AG04449 (cell line): ENCODE results near the gene SOWAHC.

Source experiments
- CTCF ChIA-PET: fragments of 350-600 bp; formaldehyde crosslinking; extraction: SDS; loops from one replicate; lab custom pipeline; 2021; ENCODE audit warnings: antibody characterized with exemption; lab: Yijun Ruan, JAX
- POLR2A ChIA-PET: fragments of 400-600, 350-600 bp; formaldehyde crosslinking; extraction: SDS; loops from one replicate; lab custom pipeline; 2020; ENCODE audit warnings: antibody characterized with exemption, inconsistent platforms; lab: Yijun Ruan, JAX
- DNase-seq: peaks from one replicate; pipeline ENCODE4 v3.0.0-alpha.2; 2010; ENCODE audit warnings: low read depth, low spot score
- H3K4me3 ChIP-seq: 2 replicates; pipeline ENCODE4 v1.5.1; 2011; ENCODE audit warnings: low read depth, mild to moderate bottlenecking, control low read depth, low read length
- CTCF ChIP-seq: IDR thresholded peaks from one replicate; pipeline ENCODE4 v1.5.1; 2011; ENCODE audit warnings: mild to moderate bottlenecking, moderate library complexity, low read length, control low read depth, inconsistent platforms; ENCODE audit not compliant: insufficient read depth; ENCODE audit errors: missing control alignments

SOWAHC gene

GRCh38 chr2:109660046-109660860 is 46.1 kb downstream of the SOWAHC start:
- CTCF ChIA-PET = interaction anchor here (1.2 to 2.2 kb wide), 2 partner anchors 114 to 115 kb away, joined by 5 to 6 read pairs; no protein-coding TSS in a partner anchor
- TF ChIP-seq CTCF = no peak
- POLR2A ChIA-PET = no interaction called here
- no peak for DNase-seq
- H3K4me3 ChIP-seq = no peak overlapping the region

GRCh38 chr2:109662889-109663288 is 48.7 kb downstream of the SOWAHC start:
- ChIA-PET POLR2A (no interaction called here), CTCF (interaction anchor here (0.8 to 1.9 kb wide), 3 partner anchors 10 to 117 kb away, joined by 3 to 8 read pairs (median 3); no protein-coding TSS in a partner anchor)
- no peak overlapping the region for H3K4me3 ChIP-seq
- TF ChIP-seq CTCF = no peak
- no peak for DNase-seq

- POLR2A ChIA-PET = no interaction called here
- no peak for DNase-seq
These were observed 49.6 kb downstream of the SOWAHC start for GRCh38 chr2:109663721-109664120.

GRCh38 chr2:109666466-109666865 is 52.3 kb downstream of the SOWAHC start:
- H3K4me3 ChIP-seq = no peak overlapping the region
- TF ChIP-seq CTCF = no peak
- ChIA-PET CTCF (interaction anchor here (0.7 kb wide), 1 partner anchor 69 kb away, joined by 3 read pairs; no protein-coding TSS in a partner anchor), POLR2A (interaction anchor here (0.9 kb wide), 1 partner anchor 52 kb away, joined by 3 read pairs; the partner anchor contains the start of genes SEPTIN10 and SOWAHC)
- DNase-seq = no peak

More at GRCh38 chr2:109663721-109664120, 49.6 kb downstream of the SOWAHC start:
- CTCF ChIA-PET = interaction anchor here (0.8 to 1.9 kb wide), 3 partner anchors 11 to 118 kb away, joined by 3 to 8 read pairs (median 3); no protein-coding TSS in a partner anchor
- H3K4me3 ChIP-seq = no peak overlapping the region
- TF ChIP-seq CTCF = no peak
